Ovary (tissue), 3 donors: ENCODE measurements around the gene DPH5.

Experiments
- EP300 ChIP-seq: sonication (generic); formaldehyde crosslinking; IDR thresholded peaks from one replicate; pipeline ENCODE4 v1.6.1; 2017; ENCODE audit warnings: antibody characterized with exemption
- TF ChIP-seq, protein P1 (sequence below), 3 donors: fragments of 450-650 bp in 2 of 3; fragments of 200-600 bp in 1 of 3; IDR thresholded peaks; one replicate each; pipeline versions ENCODE4 v1.5.1 to v1.8.0; 2016 to 2022; ENCODE audit warnings: antibody characterized with exemption in 3 of 3, mild to moderate bottlenecking in 1 of 3
- donor health status: DM: no; HTN: no; CAD: no.

DNA sequence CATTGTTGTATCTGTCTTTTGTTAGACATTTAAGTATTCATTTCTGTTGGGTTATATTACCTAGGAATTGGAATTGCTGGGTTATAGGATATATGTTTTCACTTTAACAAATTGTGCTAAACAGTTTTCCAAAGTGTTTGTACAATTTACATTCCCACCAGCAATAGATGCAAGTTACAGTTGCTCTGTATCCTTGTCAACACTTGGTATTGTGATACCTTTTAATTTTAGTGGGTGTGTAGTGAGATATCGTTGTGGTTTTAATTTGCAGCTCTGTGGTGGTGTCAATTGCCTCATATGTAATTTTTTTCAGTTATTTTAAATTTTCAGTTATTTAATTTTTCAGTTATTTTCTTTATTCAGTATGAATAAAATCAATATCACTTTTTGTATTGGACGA is 7.4 kb upstream of the DPH5 start:
- TF ChIP-seq, protein P1, sequence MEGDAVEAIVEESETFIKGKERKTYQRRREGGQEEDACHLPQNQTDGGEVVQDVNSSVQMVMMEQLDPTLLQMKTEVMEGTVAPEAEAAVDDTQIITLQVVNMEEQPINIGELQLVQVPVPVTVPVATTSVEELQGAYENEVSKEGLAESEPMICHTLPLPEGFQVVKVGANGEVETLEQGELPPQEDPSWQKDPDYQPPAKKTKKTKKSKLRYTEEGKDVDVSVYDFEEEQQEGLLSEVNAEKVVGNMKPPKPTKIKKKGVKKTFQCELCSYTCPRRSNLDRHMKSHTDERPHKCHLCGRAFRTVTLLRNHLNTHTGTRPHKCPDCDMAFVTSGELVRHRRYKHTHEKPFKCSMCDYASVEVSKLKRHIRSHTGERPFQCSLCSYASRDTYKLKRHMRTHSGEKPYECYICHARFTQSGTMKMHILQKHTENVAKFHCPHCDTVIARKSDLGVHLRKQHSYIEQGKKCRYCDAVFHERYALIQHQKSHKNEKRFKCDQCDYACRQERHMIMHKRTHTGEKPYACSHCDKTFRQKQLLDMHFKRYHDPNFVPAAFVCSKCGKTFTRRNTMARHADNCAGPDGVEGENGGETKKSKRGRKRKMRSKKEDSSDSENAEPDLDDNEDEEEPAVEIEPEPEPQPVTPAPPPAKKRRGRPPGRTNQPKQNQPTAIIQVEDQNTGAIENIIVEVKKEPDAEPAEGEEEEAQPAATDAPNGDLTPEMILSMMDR (IDR thresholded peaks at IDR 0.05) = no peak
- TF ChIP-seq EP300 = no peak
